Stimulated activated CD8-positive, alpha-beta memory T cell treated with anti-CD3 and anti-CD28 coated beads, Interleukin-4, amount 100 ng/mL, for 48 hours (primary cell): ENCODE data around the gene AJAP1.

Source experiments
- DNase-seq: peaks from one replicate; pipeline ENCODE4 v3.0.0-alpha.2; 2020

AJAP1 gene

GRCh38 chr1:4708840-4709507, 54.6 kb downstream of the AJAP1 start:
- no peak for DNase-seq

GRCh38 chr1:4709641-4710040, 55.2 kb downstream of the AJAP1 start:
- DNase-seq = no peak

DNA sequence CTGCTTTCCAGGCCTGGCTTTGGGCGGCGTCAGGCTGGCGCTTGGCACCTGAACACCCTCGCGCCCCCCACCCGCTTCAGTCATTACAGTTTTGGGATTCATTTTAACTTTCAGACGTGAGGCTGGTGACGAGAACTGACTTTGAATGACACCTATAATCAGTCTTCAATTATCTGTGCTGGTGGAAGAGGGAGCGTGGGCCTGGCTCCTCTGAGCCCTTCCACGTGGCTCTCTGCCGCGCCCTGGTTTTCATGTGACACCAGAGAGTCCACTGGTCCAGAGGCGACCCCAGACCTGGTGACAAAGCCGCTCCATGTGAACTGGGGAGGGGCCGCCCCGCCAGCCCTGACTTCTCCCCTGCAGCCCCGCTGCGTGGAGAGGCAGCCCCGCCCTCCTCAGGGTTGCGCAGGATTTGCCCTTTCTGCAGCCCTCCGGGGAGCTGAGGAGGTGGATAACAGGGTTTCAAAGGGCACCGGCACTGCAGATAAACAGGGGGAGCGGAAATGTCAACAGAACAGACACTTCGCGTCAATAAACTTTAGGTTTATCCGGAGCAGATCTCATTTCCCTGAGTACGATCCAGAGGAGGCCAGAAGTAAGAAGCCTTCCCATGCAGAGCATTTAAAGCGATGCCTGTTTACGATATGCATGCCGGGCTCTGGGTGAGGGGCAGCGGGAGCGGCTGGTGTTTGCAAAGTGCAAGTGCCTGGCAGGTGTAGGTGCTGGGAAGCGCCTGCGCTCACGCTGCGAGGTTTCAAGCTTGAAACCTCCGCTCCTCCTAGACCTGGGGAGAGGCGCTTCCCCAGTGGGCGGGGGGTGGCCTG, 56.4 kb downstream of the AJAP1 start:
- no peak for DNase-seq

DNA sequence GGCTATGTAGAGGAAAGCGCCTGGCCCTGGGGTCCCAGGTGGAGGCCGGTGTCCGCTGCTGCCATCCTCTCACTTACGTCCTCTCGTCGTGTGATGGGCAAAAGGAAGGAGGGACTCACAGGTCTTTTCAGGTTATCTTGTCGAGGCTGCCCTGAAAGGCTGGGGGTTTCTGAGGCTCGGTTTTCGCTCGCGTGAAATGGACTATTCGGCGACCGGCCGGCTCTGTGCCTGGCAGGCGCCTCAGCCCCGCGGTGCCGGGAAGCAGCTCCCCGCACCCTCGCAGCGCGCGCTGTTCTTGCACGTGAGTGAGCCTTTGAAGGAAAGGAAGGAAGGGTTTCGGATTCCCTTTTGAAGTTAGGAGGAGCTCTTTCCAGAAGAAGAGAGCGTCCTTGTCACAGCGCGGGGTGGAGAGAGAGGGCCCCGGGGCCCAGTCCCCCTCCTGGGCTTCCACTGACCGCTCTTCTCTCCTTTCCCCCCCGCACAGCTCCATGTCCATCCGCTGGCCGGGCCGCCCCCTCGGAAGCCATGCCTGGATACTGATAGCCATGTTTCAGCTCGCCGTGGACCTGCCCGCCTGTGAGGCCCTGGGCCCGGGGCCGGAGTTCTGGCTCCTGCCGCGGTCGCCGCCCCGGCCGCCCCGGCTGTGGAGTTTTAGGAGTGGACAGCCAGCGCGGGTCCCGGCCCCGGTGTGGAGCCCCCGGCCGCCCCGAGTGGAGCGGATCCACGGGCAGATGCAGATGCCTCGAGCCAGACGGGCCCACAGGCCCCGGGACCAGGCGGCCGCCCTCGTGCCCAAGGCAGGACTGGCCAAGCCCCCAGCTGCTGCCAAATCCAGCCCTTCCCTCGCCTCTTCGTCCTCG, 57.2 kb downstream of the AJAP1 start:
- DNase-seq = no peak

DNA sequence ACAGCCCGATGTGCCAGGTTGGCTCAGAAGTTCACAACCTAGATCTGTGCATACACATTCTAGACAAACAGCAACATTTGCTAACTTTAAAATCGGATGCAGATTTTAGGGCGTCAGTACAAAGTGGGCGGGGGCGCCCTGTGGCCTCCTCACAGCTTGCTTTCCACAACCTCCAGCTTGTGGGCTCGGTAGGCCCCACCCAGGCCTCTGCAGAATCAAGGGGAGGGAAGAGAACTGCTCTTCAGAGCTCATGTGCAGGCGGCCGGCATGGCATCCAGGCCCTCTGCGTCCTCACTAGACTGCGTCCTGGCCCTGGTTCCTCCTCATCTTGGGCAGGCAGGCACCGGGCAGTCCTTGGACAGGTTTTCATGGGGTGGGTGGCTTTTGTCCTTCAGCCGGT, 59.3 kb downstream of the AJAP1 start:
- no peak for DNase-seq

- DNase-seq = no peak
Observed at GRCh38 chr1:4716406-4716805, 62.0 kb downstream of the AJAP1 start.

DNA sequence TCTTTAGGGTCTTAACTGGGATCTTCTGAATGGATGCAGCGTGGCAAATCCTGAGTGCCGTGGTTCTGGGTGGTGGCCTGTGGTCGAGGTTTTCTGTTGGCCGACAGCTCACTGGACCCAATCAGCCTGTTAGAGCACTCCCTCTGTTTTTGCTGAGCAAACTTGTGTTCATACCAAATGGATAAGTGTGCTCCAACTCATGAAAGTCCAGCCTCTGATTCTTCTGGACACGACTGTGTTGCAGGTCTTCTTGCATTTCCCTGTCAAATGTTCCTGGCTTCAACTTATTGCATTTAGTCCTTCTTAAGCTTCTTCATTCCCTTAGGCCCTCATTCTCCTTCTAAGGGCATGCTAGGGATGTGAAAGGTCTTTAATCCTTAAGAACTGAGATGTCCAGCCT, 63.7 kb downstream of the AJAP1 start:
- DNase-seq = no peak

GRCh38 chr1:4723106-4723505, 68.7 kb downstream of the AJAP1 start:
- DNase-seq = no peak

DNA sequence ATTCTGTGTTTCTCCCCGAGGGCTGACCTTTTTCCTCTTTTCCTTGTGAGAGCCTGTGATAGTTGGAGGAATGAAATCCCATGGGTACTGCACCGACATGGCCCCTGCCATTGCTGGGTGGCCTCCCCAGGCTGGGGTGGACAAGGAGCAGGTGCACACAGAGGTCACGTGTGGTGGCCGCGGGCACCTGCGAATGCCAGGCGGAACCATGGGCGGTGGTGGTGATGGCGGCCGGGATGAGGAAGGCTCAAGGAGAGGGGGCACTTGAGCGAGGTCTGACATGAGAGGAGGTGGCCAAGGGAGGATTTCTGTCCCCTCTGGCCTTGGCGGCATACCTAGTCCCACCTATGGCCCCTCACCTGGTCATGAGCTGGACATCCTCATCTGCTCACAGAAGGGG, 69.6 kb downstream of the AJAP1 start:
- no peak for DNase-seq

DNA sequence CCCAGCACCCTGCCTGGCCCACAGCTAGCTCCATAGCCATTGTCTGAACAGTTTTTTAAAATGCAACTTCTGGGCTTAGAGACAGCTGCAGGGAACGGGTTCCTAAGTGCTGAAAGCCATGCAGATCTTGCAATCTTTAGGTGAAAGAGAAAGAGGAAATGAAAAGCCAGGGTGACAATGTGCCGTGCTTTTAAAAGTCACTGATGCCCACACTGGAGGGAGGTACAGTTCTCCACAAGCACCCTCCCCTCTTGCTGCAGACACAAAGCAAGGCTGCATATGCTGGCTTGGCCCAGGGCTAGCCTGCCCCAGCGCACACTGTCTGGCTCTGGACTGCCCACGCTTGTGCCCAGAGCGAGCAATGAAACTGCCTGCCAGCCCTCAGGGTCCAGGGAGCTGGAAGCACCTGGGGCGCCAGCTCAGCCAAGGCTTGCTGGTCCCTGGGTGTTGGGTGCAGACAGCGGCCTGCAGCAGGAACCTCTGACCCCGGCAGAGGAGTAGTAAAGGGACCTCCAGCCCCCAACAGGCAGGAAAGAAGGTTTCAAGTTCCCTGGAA, 70.4 kb downstream of the AJAP1 start:
- DNase-seq = no peak

GRCh38 chr1:4725416-4725815, 71.0 kb downstream of the AJAP1 start:
- no peak for DNase-seq

GRCh38 chr1:4726620-4727341, 72.4 kb downstream of the AJAP1 start:
- no peak for DNase-seq

DNA sequence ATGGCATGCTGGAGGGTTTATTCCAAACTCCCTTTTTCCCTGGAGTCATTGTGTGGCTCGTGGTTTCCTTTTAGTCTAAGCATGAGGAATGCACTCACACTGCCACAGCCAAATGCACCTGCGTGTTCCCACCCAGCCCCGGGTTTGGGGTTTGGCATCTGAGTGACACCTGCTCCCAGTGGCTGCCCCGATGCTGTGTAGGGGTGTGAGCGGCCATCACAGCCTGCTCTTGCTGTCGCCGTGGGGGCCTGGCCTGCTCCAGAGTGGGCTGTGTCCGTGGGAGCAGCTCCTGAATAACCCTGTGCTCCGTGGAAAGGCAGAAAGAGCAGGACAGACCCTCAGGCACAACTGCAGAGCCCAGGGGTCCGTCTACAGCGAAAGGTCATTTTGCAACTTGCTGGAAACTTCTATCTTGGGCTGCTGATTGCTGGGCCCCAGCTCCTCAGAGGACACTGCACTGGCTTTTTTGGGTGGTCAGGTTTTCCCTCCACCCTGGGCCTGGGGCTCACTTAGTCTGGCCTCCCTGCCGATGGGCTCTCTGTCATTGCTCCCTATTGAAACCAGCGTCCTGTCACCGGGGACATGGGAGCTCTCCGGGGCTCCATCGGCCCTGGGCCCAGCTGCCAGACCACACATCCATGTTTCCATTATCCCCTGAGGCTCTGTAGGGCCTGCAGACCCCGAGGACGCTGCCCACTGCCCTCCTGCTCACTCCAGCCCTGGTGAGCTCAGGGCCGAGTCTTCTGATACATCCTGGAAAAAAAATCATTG, 74.1 kb downstream of the AJAP1 start:
- DNase-seq = no peak

DNA sequence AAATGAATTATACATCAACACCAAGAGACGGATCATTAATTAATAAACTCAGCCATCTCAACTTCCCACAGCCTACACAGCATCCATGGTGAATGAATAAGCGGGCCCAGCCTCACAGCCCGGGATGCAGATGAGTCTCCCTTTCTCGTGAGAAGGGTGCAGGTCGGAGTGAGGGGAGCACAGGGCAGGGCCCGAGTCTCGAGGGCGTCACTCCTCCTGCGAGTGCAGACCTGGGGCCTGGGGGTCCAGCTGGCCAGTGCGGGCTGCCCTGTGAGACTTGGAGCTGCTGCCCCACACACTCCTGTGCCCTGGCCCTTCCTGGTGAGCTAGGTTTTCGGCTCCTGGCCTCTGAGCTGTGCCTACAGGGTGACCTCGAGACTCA, 74.7 kb downstream of the AJAP1 start:
- DNase-seq = no peak

DNA sequence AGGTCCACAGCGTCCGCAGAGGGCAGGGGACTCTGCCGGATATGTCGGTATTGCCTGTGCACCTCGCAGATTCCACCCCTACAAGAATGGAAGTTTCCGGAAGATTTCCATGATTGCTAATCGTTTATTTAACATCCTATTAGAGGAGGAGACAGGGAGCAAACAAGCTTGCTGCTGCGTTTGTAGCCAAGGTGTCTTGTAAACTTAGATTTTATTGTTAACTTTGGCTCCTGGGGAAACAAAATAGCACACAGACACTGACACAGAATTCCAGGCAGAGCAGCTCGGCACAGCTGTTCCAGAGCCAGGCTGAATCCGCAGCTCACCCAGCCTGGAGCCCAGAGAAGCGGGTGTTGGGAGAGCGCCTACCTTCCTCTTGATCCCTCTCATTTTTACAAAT, 75.7 kb downstream of the AJAP1 start:
- no peak for DNase-seq

DNA sequence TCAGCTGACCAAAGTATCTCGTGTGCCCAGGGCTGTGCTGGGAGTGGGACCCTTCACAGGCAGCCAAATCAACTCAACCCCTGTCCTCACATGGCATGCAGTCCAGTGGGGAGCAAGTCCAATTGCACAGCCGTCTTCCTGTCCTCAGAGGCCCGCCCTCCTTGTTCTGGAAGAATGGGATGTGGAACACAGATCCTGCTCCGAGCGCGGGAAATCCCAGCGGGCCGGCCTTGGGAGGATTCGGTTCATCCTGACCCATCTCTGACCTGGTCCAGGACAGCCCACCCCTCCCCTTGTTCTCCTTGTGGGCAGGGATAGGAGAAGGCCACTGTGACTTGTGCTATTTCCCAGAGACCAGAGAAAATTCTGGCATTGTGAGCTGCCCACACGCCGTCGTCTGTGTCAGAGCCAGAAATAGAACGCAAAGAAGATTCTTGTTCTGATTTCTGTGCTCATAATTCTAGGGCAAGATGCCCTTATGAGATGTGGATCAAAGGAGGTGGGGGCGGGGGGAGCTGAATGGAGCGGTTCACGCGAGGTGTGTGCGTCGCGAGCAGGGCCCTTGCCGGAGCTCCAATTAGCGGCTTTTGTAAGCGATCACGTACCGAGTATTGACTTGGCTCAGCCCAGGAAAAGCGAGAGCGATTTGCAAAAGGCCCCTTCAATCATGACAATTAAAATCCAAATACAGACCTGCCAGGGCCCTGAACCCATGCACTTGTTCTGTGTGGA, 79.2 kb downstream of the AJAP1 start:
- DNase-seq = no peak

GRCh38 chr1:4734219-4734618, 79.8 kb downstream of the AJAP1 start:
- DNase-seq = no peak

DNA sequence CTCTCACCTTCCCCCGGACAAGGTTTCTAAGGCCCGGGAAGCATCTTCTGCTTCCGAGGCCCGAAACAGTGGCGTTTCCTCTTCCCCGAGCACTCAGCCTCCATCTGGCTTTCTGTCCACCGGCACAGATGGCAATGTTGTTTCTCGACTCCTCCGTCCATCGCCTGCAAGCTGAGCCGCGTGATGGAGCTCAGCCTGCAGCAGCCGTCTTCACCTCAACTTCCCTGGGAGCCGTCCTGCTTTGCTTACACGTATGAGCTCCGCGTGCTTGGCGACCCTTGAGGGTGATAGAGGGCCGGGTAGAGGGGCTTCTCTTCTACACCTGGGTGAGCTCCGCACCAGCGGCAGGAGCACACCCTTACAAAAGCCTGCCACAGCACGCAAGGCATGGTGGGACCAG, 80.4 kb downstream of the AJAP1 start:
- DNase-seq = no peak

DNA sequence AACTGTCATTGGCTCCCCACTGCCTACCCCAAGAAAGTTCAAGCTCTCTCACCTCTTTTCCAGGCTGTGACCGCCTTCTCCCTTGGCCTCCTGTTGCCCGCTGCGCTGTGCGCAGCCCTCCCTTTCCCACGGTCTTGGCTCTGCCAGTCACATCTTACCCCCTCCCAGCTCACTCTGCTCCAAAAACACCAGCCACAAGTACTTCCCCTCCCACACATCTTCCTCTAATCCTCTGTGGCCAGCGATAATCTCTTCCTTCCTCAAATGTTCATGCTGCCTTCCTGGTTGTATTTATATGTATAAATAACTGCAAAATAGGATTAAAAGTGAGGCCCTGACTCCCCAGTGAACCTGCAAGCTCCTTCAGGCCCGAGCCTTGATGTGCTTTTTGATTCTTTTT, 81.8 kb downstream of the AJAP1 start:
- DNase-seq = no peak

GRCh38 chr1:4741876-4742423, 87.5 kb downstream of the AJAP1 start:
- DNase-seq = no peak
